ENCODE measurements around the gene FGF4.

FGF4 gene

GRCh38 chr11:69726019-69726418 is 49.1 kb downstream of the FGF4 start:
- Mint-ChIP-seq H3K9me3 (no peaks in the 10 kb centered on the region), H3K4me3 (no peak overlapping the region), H3K27me3 (peaks cover 93% of the 10 kb centered on the region), H3K27ac (ENCODE audit: low read depth) (no peak overlapping the region), H3K36me3 (ENCODE audit: insufficient read depth) (no peaks in the 10 kb centered on the region), H3K4me1 (no peaks in the 10 kb centered on the region)
- ATAC-seq (replicated peaks; ENCODE audit: extremely low read depth, poor library complexity, severe bottlenecking) (no peak), DNase-seq (ENCODE audit: low spot score in 2 of 2) (no peak)

DNA sequence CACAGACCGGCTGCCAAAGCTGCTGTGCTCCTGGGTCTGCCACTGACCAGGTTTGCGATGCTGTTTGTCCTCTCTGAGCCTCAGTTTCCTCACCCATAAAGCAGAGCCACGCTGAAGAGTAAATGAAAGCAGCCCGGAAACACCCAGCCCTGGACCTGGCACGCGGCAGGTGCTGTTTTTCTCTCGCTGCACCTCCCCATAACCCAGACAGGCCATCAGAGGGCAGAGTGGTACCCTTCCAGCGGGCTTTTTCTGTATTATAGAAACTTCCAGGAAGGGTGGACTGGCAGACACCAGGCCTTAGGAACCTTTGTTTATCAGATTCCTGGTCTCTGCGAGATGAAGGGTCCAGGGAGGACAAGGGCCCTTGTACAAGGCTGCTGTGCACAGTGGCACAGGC is 53.4 kb downstream of the FGF4 start:
- Mint-ChIP-seq H3K27ac (ENCODE audit: low read depth) (no peak overlapping the region), H3K9me3 (no peaks in the 10 kb centered on the region), H3K27me3 (peaks cover 80% of the 10 kb centered on the region), H3K36me3 (ENCODE audit: insufficient read depth) (no peaks in the 10 kb centered on the region), H3K4me1 (peaks cover 5% of the 10 kb centered on the region), H3K4me3 (no peak overlapping the region)
- no peak for DNase-seq (ENCODE audit: low spot score in 2 of 2)
- no peak for ATAC-seq (replicated peaks; ENCODE audit: extremely low read depth, poor library complexity, severe bottlenecking)

DNA sequence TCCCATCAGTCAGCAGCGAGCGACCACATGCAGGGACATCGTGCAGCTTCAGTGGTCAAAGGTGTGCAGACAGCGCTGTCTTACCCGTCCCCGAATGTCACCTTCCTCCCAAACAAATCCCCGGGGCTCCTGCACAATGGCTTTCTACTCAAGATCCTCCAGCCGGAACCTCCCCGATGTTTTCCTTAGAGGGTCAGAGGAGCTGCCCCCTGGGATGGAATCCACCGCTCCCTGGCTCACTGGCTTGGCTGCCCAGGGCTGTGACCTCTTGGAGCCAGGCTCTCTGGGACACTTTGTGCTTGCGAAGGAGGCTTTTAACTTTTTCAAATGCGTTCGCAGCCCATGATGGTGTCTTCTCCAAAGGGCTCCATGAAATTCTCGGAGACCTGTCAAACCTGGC is 54.0 kb downstream of the FGF4 start:
- Mint-ChIP-seq H3K9me3 (no peaks in the 10 kb centered on the region), H3K27ac (ENCODE audit: low read depth) (no peak overlapping the region), H3K36me3 (ENCODE audit: insufficient read depth) (no peaks in the 10 kb centered on the region), H3K27me3 (peaks cover 74% of the 10 kb centered on the region), H3K4me3 (no peak overlapping the region), H3K4me1 (peaks cover 5% of the 10 kb centered on the region)
- ATAC-seq (replicated peaks; ENCODE audit: extremely low read depth, poor library complexity, severe bottlenecking) (no peak), DNase-seq (ENCODE audit: low spot score in 2 of 2) (no peak)

All from central memory CD8-positive, alpha-beta T cell (primary cell).